Measurements from ENCODE around the gene ANKRD39.
"Not testable (repeated sequence)": the region's sequence is repeated elsewhere in the genome, so short reads cannot be mapped to it uniquely, and the experiment has no call there.

ANKRD39 gene

DNA sequence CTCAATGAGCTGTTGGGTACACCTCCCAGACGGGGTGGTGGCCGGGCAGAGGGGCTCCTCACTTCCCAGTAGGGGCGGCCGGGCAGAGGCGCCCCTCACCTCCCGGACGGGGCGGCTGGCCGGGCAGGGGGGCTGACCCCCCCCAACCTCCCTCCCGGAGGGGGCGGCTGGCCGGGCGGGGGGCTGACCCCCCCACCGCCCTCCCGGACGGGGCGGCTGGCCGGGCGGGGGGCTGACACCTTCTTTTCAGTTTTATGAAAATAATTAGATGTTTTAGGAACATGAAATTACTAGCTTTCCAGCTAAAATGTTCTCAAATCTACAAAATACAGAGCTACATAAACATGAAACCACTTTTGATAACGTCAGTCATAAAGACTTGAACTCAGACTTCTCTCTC lies 51.9 kb downstream of the ANKRD39 start:
- not testable (repeated sequence) for DNase-seq

DNA sequence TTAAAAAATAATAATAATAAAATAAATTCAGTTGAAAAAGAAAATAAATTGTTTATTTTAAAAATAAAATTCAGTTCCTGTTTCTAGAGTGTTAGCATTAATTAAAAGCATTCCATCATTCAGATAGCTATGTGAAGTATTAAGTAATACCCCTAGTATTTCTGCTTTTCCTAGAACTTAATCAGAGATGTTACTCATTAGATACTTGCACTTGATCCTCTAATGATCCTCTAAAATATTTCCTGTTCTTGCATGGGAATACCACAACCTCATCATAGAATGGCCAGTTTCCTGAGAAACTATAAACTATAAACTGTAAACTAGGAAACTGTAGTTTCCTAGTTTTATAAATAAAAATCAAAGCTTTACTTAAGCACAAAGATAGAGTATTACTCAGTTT lies 52.8 kb downstream of the ANKRD39 start:
- no peak for DNase-seq

DNA sequence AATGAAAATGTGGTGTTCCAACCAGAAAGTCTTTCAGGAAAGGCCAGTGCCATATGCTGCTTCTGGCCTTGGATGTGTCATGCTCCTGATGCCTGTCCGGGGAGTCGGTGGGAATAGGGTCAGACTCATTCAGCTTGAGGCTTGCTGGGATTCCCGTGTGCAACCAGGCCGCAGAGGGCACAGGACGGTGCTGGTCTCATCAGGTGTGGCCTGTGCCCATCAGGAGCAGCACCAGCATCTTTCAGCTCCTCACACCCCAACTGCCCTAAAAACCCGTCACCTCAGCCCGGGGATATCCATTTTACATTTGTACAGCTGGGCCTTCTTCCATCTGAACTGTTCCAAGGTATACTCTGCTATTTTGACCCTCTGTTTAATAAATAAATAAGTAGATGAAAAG lies 55.1 kb downstream of the ANKRD39 start:
- no peak for DNase-seq

DNA sequence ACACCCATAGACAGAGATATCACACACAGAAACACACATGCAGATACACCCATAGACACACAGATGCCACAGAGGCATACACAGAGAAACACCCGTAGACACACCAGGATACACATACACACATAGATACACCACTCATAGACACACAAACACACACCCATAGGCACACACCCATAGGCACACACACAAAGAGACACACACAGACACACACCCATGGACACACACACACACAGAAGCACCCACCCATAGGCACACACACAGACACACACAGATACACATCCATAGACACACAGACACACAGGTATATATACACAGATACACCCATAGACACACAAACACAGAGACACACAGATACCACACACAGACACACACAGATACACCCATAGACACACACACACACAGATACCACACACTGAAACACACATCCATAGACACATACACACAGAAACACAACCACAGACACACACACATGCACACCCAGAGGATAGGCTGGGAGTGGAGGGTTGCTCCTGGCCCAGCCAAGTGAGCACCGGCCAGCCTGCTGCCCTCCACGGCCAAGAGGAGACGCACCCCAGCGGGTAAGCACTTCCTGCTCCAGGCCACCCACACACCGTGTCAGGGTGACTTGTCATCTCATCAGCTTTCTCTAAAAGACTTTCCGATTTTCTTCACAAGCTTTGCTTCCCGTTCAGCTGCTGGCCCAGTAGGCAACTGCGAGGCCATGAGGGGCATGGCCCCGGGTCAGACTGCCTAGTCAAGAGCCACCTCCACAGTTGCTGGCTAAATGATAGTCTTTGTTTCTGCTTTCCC lies 55.8 kb downstream of the ANKRD39 start:
- DNase-seq = no peak

DNA sequence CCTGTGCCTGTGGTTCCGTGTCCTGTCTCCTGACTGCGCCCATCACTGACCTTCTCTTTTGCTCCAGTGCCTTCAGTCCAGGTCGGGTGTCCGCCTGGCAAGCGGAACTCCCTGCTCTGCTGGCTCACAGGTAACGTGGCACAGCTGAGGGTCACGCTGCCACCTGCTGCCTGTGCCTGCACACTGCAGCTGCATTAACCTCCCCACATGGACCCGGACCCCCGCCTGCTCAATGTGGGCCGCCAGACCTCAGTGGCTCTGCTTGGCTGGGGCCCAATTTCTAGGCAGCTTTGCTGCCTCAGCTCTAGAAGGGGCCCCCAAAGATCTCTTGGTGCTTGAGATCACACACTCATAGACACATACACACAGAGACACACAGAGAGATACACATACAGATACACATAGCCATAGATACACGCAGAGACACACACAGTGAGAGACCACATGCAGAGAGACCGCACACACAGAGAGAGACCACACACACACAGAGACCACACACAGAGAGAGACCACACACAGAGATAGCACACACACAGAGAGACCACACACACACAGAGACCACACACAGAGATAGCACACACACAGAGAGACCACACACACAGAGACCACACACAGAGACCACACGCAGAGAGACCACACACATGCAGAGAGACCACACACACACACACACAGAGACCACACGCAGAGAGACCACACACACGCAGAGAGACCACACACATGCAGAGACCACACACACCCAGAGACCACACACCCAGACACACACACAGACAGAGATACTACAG lies 56.6 kb downstream of the ANKRD39 start:
- DNase-seq = peak; percentile 33

DNA sequence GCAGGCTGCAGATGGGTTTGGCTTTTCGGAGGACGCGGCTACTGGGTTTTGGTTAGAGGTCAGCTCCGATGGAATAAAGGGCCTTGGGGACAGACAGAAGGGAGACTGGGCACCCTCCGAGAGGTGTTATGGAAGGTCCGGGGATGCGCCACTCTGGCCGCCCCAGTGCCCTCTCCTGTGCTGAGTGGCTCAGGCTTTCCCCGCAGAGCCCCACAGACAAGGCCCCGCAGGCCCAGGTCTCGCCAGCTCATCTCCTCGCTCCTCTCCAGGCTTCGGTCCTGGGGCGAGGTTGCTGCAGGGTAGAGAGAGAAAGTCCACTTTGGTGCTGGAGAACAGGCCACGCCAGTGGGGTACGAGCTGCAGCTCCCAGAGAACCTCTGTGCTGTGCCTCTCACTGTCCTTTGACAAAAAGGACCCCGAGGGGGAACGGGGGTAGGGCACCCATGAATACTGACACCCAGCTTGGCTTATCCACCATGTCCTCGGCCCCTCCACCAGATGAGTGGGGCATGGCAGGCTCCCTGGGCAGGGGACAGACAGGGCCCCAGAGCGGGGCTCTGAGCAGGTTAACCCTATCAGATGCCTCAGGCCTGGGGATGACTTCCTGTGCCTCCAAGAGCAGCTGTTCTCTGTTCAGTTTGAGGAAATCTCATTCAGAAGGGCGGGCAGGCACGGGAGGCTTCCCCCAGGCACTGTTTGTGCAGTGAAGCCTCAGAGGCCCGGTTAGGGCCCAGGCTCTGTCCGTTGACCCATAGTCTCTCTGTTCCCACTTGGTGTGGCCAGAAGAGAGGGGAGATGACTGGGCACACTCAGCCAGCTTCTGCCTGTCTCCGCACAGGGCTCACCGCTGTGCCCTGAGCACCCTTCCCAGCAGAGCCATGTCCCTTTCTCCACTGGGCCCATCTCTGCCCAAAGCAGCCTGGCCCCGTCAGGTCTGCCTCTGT lies 57.5 kb downstream of the ANKRD39 start:
- no peak for DNase-seq

DNA sequence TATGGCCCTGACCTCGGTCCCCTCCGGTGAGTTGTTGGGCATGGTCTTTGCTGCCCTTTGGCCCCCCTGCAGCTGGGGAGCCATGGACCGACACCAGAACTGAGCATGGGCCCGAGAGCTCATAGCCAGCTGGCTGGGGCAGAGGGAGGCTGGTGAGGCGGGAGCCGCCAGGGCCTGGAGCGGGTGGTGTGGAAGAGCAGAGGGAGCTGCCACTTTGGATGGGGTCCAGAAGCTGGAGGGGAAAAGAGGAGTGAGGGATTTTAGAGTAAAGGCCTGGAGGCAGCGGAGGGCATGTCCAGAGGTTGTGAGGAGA lies 58.2 kb downstream of the ANKRD39 start:
- DNase-seq = no peak

DNA sequence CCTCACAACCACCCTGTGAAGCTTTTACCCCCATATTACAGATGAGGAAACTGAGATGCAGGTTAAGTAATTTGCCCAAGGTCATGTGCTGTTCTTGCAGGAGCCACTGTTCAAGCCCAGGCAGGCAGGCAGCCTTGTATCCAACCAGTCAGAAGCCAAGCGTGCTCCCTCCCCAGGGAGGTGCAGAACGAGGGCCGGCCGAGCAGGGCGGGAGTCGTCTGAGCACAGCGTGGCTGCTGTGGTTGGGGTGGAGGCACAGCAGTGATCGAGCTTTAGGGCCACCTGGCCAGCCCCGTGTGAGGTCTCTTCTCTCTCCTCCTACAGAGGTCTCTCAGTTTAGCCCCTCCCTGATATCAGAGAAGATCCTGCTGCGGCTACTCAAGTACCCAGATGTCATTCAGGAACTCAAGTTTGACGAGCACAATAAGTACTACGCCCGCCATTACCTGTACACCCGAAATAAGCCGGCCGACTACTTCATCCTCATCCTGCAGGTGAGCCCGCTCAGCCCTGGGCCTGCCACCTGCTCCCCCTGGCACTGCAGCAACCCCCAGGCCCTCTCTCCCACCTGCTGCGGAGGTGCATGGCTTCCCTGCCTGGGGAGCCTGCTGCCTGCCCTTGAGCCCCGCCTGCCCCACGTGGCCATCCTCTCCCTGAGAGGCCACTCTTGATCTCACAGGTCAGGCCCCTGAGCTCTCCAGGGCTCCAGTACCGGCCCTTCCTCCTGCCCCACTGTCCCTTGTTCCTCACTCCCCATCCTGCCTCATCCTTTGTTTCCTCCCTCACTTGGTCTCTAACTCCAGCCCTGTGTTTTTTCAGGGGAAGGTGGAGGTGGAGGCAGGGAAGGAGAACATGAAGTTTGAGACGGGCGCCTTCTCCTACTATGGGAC lies 58.8 kb downstream of the ANKRD39 start:
- DNase-seq = no peak

All from NCI-H1092 treated with DMSO at 0.1 percent for 48 hours (cell line).